GM21723 (cell line): ENCODE results near the gene RDH5.

Source experiments
- ATAC-seq: cut with Tn5 transposase; IDR thresholded peaks from one replicate; pipeline ENCODE4 v1.9.1; 2021; ENCODE audit warnings: mild to moderate bottlenecking, moderate library complexity; ENCODE audit not compliant: unreplicated experiment

Gene RDH5

GRCh38 chr12:55720071-55720564, at the start of gene RDH5:
Gene RDH5, plus strand, starts transcription at chr12:55720393. Its CDS starts 792 bp downstream, at chr12:55721185.
- ATAC-seq: no peak

GRCh38 chr12:55671746-55672145, 48.4 kb upstream of the RDH5 start:
- ATAC-seq: no peak

- peak; percentile 99 for ATAC-seq
Measured at GRCh38 chr12:55673638-55674037, 46.6 kb upstream of the RDH5 start.

GRCh38 chr12:55675666-55676065, 44.5 kb upstream of the RDH5 start:
- ATAC-seq: no peak

- no peak for ATAC-seq
Measured at GRCh38 chr12:55676707-55677106, 43.5 kb upstream of the RDH5 start.

- no peak for ATAC-seq
Measured at GRCh38 chr12:55679691-55680090, 40.5 kb upstream of the RDH5 start.

GRCh38 chr12:55681142-55682077, 38.8 kb upstream of the RDH5 start:
- no peak for ATAC-seq

- no peak for ATAC-seq
Measured at GRCh38 chr12:55682087-55682796, 38.0 kb upstream of the RDH5 start.

GRCh38 chr12:55683676-55684075, 36.5 kb upstream of the RDH5 start:
- no peak for ATAC-seq

- no peak for ATAC-seq
Measured at GRCh38 chr12:55684761-55685370, 35.3 kb upstream of the RDH5 start.

GRCh38 chr12:55685671-55686070, 34.5 kb upstream of the RDH5 start:
- ATAC-seq: no peak

GRCh38 chr12:55686366-55687010, 33.7 kb upstream of the RDH5 start:
- ATAC-seq: no peak

- ATAC-seq: peak; percentile 55
Measured at GRCh38 chr12:55687746-55688145, 32.4 kb upstream of the RDH5 start.

- ATAC-seq: no peak
Measured at GRCh38 chr12:55688716-55689655, 31.2 kb upstream of the RDH5 start.

GRCh38 chr12:55692631-55693322, 27.4 kb upstream of the RDH5 start:
- ATAC-seq: no peak

GRCh38 chr12:55693323-55694187, 26.6 kb upstream of the RDH5 start:
- ATAC-seq: no peak

- ATAC-seq: no peak
Measured at GRCh38 chr12:55694188-55694515, 26.0 kb upstream of the RDH5 start.

GRCh38 chr12:55694651-55695050, 25.5 kb upstream of the RDH5 start:
- no peak for ATAC-seq
